GM12865 (cell line): Measurements from ENCODE around the gene RNF220.

ENCODE experiments used
- DNase-seq: peaks from one replicate; pipeline ENCODE4 v3.0.0; 2010; ENCODE audit warnings: low read depth
- H3K4me3 ChIP-seq: 2 replicates; pipeline ENCODE4 v1.5.1; 2011; ENCODE audit warnings: mild to moderate bottlenecking, low read depth, low read length, control low read depth
- TF ChIP-seq, protein P1 (sequence below): IDR thresholded peaks from 2 replicates; pipeline ENCODE4 v1.5.1; 2011; ENCODE audit warnings: low read length, control low read depth, low read depth, inconsistent platforms; ENCODE audit not compliant: insufficient read depth; ENCODE audit errors: missing control alignments

RNF220 gene

DNA sequence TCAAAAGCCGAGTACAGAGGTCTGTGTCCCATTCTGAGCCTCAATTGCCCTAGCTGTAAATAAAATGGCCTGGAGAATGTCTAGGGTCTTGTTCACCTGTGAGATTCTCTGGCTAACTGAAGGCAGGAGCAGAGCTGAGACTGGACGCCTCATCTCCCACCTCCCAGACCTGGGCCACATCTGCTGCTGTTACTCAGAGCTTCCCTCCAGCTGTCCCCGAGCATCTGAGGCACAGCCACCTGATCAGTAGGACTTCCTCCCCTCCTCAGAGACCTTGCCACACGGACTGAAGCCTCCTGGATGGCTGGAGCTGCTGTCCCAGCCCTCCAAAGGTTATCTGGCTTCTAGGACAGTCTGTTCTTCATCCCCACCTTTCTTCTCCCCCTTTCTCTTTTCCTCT lies 206.8 kb downstream of the RNF220 start:
- no peak for DNase-seq
- TF ChIP-seq, protein P1, sequence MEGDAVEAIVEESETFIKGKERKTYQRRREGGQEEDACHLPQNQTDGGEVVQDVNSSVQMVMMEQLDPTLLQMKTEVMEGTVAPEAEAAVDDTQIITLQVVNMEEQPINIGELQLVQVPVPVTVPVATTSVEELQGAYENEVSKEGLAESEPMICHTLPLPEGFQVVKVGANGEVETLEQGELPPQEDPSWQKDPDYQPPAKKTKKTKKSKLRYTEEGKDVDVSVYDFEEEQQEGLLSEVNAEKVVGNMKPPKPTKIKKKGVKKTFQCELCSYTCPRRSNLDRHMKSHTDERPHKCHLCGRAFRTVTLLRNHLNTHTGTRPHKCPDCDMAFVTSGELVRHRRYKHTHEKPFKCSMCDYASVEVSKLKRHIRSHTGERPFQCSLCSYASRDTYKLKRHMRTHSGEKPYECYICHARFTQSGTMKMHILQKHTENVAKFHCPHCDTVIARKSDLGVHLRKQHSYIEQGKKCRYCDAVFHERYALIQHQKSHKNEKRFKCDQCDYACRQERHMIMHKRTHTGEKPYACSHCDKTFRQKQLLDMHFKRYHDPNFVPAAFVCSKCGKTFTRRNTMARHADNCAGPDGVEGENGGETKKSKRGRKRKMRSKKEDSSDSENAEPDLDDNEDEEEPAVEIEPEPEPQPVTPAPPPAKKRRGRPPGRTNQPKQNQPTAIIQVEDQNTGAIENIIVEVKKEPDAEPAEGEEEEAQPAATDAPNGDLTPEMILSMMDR, result no peak
- H3K4me3 ChIP-seq, result no peak overlapping the region

DNA sequence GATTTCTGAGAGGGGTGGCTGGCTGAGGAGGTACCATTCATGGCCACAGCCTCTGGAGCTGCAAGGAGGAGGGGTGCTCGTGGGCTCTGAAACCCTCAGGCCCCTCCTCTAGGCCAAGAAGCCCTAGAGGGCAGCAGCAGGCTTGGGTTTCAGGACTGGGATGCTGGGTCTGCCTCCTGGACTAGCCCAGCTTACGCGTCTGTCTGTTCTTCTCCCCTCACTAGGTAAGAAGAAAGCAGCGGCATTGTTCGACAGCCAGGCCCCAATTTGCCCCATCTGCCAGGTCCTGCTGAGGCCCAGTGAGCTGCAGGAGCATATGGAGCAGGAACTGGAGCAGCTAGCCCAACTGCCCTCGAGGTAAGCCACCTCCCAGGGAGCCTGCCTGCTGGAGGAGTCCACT lies 208.9 kb downstream of the RNF220 start:
- DNase-seq, result no peak

GRCh38 chr1:44616284-44616990 lies 211.4 kb downstream of the RNF220 start:
- H3K4me3 ChIP-seq, result no peak overlapping the region
- DNase-seq, result no peak
- TF ChIP-seq, protein P1, result no peak

More for the DNA sequence above, 208.9 kb downstream of the RNF220 start:
- H3K4me3 ChIP-seq, result no peak overlapping the region
- TF ChIP-seq, protein P1, result no peak

- TF ChIP-seq, protein P1, result no peak
- H3K4me3 ChIP-seq, result no peak overlapping the region
- no peak for DNase-seq
These were observed 212.1 kb downstream of the RNF220 start for GRCh38 chr1:44616991-44617702.

- no peak for DNase-seq
- TF ChIP-seq, protein P1, result no peak
- H3K4me3 ChIP-seq, result no peak overlapping the region
These were observed 212.6 kb downstream of the RNF220 start for GRCh38 chr1:44617703-44618029.

DNA sequence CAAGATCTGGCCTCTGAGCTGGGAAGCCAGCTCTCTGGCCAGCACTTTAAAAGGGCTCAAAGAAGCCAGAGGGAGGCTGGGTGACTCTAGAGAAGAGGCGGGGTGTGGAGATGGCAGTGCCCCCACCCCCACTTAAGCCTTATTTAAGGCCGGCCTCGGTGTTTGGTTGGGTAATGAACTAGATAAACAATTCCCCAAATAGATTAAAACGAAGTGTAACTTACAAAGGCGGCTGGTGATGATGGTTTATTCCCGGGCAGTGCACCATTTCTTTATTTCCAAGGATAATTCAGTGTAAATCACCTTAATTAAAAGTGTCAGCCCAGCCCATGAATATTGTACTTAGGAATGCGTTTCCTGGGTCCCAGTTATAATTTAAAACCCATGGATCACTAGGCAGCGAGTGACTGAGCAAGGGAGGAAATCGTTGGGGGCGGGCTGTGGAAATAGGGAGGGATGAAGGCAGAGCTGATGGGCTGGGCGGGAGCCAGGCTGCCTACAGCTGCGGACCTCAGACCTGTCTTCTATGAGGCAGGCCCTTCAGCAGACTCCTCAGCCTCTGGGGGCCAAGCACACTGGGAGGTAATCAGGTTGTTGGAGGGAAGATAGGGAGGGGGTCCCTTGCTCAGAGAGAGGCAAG lies 214.3 kb downstream of the RNF220 start:
- TF ChIP-seq, protein P1, result no peak
- no peak overlapping the region for H3K4me3 ChIP-seq
- no peak for DNase-seq
